ENCODE data around the gene TMPRSS6. TPM values are rescaled to one million over a fixed set of nuclear protein-coding genes. Genes with fewer than 3 reads are reported as not detected.
"Not testable (repeated sequence)": the region's sequence is repeated elsewhere in the genome, so short reads cannot be mapped to it uniquely, and the experiment has no call there.

Gene TMPRSS6
- total RNA-seq, 1 experiment from 2014 or later, result not detected

DNA sequence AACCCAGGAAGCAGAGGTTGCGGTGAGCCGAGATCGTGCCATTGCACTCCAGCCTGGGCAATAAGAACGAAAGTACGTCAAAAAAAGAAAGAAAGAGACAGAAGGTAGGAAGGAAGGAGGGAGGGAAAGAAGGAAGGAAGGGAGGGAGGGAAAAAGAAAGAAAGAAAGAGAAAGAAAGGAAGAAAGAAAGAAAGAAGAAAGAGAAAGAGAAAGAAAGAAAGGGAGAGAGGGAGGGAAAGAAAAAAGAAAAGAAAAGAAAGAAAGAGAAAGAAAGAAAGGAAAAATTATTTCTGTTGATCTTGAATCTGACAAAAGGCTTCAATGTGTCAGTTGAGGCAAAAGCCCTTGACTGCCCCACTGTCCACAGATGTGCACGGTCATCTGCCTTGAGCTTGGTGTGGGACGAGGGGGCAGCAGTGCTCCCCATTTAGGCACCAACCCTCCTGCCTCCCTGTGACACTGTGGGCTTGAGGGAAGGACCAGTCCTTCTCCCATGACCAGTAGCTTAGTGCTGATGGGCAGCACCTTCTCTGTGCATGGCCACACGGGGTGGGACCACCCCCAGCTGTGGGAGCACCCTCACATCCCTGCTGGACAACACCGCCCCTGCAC, 33.6 kb downstream of the TMPRSS6 start:
- H3K4me1 Mint-ChIP-seq (ENCODE audit: low read depth, unreplicated experiment), result no peaks in the 10 kb centered on the region
- H3K9me3 Mint-ChIP-seq (ENCODE audit: low read depth, unreplicated experiment), result no peaks in the 10 kb centered on the region
- DNase-seq, result no peak
- intact Hi-C loops (cut with micrococcal nuclease; ENCODE audit: unreplicated experiment), result loop anchor here (5.0 kb wide), 1 partner anchor 121 kb away; no protein-coding TSS in a partner anchor
- TF ChIP-seq, protein P1, sequence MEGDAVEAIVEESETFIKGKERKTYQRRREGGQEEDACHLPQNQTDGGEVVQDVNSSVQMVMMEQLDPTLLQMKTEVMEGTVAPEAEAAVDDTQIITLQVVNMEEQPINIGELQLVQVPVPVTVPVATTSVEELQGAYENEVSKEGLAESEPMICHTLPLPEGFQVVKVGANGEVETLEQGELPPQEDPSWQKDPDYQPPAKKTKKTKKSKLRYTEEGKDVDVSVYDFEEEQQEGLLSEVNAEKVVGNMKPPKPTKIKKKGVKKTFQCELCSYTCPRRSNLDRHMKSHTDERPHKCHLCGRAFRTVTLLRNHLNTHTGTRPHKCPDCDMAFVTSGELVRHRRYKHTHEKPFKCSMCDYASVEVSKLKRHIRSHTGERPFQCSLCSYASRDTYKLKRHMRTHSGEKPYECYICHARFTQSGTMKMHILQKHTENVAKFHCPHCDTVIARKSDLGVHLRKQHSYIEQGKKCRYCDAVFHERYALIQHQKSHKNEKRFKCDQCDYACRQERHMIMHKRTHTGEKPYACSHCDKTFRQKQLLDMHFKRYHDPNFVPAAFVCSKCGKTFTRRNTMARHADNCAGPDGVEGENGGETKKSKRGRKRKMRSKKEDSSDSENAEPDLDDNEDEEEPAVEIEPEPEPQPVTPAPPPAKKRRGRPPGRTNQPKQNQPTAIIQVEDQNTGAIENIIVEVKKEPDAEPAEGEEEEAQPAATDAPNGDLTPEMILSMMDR (IDR thresholded peaks at IDR 0.05; ENCODE audit: unreplicated experiment), result no peak
- H3K27ac Mint-ChIP-seq (ENCODE audit: unreplicated experiment), result no peak overlapping the region
- H3K27me3 Mint-ChIP-seq (ENCODE audit: unreplicated experiment), result peaks cover 37% of the 10 kb centered on the region
- no peak overlapping the region for H3K4me3 Mint-ChIP-seq (ENCODE audit: low read depth, unreplicated experiment)
- CTCF ChIA-PET, result interaction anchor here (1.2 kb wide), 1 partner anchor 121 kb away, joined by 4 read pairs; no protein-coding TSS in a partner anchor
- H3K36me3 Mint-ChIP-seq (ENCODE audit: insufficient read depth, unreplicated experiment), result no peaks in the 10 kb centered on the region
- no TSS peak for BruUV-seq (replicated peaks)

DNA sequence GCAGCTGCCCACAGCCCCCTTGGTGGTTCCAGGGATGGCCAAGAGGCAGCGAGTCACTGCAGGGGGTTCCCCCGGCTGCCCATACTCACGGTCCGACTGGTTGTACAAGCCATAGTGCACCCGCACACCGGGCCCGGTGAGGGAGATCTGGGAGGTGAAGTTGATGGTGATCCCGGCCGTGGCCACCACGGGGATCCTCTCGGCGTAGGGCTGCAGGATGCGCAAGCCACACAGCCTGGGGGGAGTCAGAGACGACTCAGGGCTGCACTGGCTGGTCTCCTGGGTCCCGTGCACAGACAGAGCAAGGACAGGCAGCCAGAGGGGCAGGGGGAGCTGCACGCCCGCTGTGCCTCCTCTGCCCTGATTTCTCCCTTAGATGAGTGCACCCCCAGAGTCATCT, 34.5 kb downstream of the TMPRSS6 start:
- CTCF ChIA-PET, result interaction anchor here (1.0 kb wide), 1 partner anchor 125 kb away, joined by 3 read pairs; no protein-coding TSS in a partner anchor
- Mint-ChIP-seq H3K4me3 (ENCODE audit: low read depth, unreplicated experiment) (no peak overlapping the region), H3K9me3 (ENCODE audit: low read depth, unreplicated experiment) (no peaks in the 10 kb centered on the region), H3K4me1 (ENCODE audit: low read depth, unreplicated experiment) (no peaks in the 10 kb centered on the region), H3K36me3 (ENCODE audit: insufficient read depth, unreplicated experiment) (no peaks in the 10 kb centered on the region), H3K27me3 (ENCODE audit: unreplicated experiment) (peaks cover 28% of the 10 kb centered on the region), H3K27ac (ENCODE audit: unreplicated experiment) (no peak overlapping the region)
- DNase-seq, result no peak
- TF ChIP-seq, protein P1 (IDR thresholded peaks at IDR 0.05; ENCODE audit: unreplicated experiment), result no peak
- no TSS peak for BruUV-seq (replicated peaks)
- intact Hi-C loops (cut with micrococcal nuclease; ENCODE audit: unreplicated experiment), result loop anchor here (5.0 kb wide), 1 partner anchor 122 kb away; no protein-coding TSS in a partner anchor

DNA sequence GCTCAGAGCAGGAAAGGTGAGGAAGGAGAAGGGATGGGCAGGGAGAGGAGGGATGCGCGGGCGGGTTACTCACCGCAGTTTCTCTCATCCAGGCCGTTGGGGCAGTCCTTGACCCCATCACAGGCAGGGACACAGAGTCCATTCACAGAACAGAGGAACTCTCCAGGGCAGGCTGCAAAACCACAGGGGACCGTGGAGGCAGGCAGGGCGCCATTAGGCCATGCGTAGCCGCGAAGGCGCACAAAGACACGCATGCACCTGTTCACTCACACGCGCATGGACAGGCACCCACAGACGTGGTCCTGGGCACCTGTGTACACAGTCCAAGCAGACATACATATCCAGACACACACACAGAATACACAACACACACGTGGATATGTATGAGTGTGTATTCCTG, 35.0 kb downstream of the TMPRSS6 start:
- Mint-ChIP-seq H3K36me3 (ENCODE audit: insufficient read depth, unreplicated experiment) (no peaks in the 10 kb centered on the region), H3K4me3 (ENCODE audit: low read depth, unreplicated experiment) (no peak overlapping the region), H3K27me3 (ENCODE audit: unreplicated experiment) (peaks cover 23% of the 10 kb centered on the region), H3K9me3 (ENCODE audit: low read depth, unreplicated experiment) (no peaks in the 10 kb centered on the region), H3K4me1 (ENCODE audit: low read depth, unreplicated experiment) (no peaks in the 10 kb centered on the region), H3K27ac (ENCODE audit: unreplicated experiment) (no peak overlapping the region)
- no peak for DNase-seq
- TF ChIP-seq, protein P1 (IDR thresholded peaks at IDR 0.05; ENCODE audit: unreplicated experiment), result no peak
- CTCF ChIA-PET, result interaction anchor here (1.0 kb wide), 1 partner anchor 125 kb away, joined by 3 read pairs; no protein-coding TSS in a partner anchor
- intact Hi-C loops (cut with micrococcal nuclease; ENCODE audit: unreplicated experiment), result no loop called here
- no TSS peak for BruUV-seq (replicated peaks)

DNA sequence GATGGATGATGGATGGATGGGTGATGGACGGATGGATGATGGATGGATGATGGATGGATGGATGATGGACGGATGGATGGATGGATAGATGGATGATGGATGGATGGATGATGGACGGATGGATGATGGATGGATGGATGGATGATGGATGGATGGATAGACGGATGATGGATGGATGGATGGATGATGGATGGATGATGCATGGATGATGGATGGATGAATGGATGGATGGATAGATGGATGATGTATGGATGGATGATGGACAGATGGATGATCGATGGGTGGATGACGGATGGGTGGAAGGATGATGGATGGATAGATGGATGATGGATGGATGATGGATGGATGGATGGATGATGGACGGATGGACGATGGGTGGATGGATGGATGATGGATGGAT, 36.8 kb downstream of the TMPRSS6 start:
- Mint-ChIP-seq H3K9me3 (ENCODE audit: low read depth, unreplicated experiment) (no peaks in the 10 kb centered on the region), H3K27me3 (ENCODE audit: unreplicated experiment) (peaks cover 14% of the 10 kb centered on the region), H3K4me1 (ENCODE audit: low read depth, unreplicated experiment) (no peaks in the 10 kb centered on the region), H3K36me3 (ENCODE audit: insufficient read depth, unreplicated experiment) (no peaks in the 10 kb centered on the region), H3K27ac (ENCODE audit: unreplicated experiment) (no peak overlapping the region), H3K4me3 (ENCODE audit: low read depth, unreplicated experiment) (no peak overlapping the region)
- TF ChIP-seq, protein P1 (IDR thresholded peaks at IDR 0.05; ENCODE audit: unreplicated experiment), result no peak
- intact Hi-C loops (cut with micrococcal nuclease; ENCODE audit: unreplicated experiment), result no loop called here
- no peak for DNase-seq
- BruUV-seq (replicated peaks), result no TSS peak
- CTCF ChIA-PET, result no interaction called here

DNA sequence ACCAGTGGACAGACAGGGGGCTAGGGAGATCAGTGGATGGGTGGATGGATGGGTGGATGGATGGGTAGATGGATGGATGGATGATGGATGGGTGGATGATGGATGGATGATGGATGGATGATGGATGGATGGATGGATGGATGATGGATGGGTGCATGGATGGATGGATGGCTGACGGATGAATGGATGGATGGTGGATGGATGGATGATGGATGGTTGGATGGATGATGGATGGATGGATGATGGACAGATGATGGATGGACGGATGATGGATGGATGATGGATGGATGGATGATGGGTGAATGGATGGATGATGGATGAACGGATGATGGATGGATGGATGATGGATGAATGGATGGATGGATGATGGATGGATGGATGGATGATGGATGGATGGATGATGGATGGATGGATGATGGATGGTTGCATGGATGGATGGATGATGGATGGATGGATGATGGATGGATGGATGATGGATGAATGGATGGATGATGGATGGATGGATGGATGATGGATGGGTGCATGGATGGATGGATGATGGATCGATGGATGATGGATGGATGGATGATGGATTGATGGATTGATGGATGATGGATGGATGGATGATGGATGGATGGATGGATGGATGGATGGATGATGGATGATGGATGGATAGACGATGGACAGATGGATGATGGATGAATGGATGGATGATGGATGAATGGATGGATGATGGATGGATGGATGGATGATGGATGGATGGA, 37.5 kb downstream of the TMPRSS6 start:
- BruUV-seq (replicated peaks); H3K9me3 Mint-ChIP-seq (ENCODE audit: low read depth, unreplicated experiment); CTCF ChIA-PET; H3K36me3 Mint-ChIP-seq (ENCODE audit: insufficient read depth, unreplicated experiment); H3K4me3 Mint-ChIP-seq (ENCODE audit: low read depth, unreplicated experiment); H3K27ac Mint-ChIP-seq (ENCODE audit: unreplicated experiment); intact Hi-C loops (cut with micrococcal nuclease; ENCODE audit: unreplicated experiment); DNase-seq; H3K4me1 Mint-ChIP-seq (ENCODE audit: low read depth, unreplicated experiment): not testable (repeated sequence)
- peaks cover 16% of the 10 kb centered on the region for H3K27me3 Mint-ChIP-seq (ENCODE audit: unreplicated experiment)

All from Calu3 (cell line).